ENCODE data around the gene TBC1D14.

Gene TBC1D14

GRCh38 chr4:6962211-6963041 lies 52.8 kb downstream of the TBC1D14 start:
- no peak overlapping the region for H3K4me2 ChIP-seq (ENCODE audit: low read depth, low read length, poor library complexity, severe bottlenecking)
- H3K27me3 ChIP-seq (ENCODE audit: insufficient read depth, low read length, poor library complexity, severe bottlenecking) = no peaks in the 10 kb centered on the region
- H3K4me3 ChIP-seq (ENCODE audit: low read length, poor library complexity, severe bottlenecking) = no peak overlapping the region
- H3F3A ChIP-seq (ENCODE audit: low read depth) = no peaks in the 10 kb centered on the region
- no peaks in the 10 kb centered on the region for H3K9me2 ChIP-seq (replicated peaks; ENCODE audit: low read depth, low read length)
- no peaks in the 10 kb centered on the region for H3K79me2 ChIP-seq (ENCODE audit: insufficient read depth, low read length)
- H4K20me1 ChIP-seq (ENCODE audit: insufficient read depth, low read length, poor library complexity, severe bottlenecking) = no peaks in the 10 kb centered on the region
- no peaks in the 10 kb centered on the region for H3K9me3 ChIP-seq (ENCODE audit: insufficient read depth, low read depth, low read length)
- no peaks in the 10 kb centered on the region for H3K36me3 ChIP-seq (ENCODE audit: insufficient read depth, low read length)
- no peak overlapping the region for H3K9ac ChIP-seq (ENCODE audit: low read depth, low read length, poor library complexity, severe bottlenecking)
- TF ChIP-seq CTCF (conservative IDR thresholded peaks at IDR 0.05; ENCODE audit: low read length) (no peak), EZH2phosphoT487 (IDR thresholded peaks at IDR 0.05; ENCODE audit: borderline replicate concordance) (no peak)
- no peaks in the 10 kb centered on the region for H3K4me1 ChIP-seq (ENCODE audit: insufficient read depth, low read length, poor library complexity, severe bottlenecking)
- H2AFZ ChIP-seq (ENCODE audit: low read length) = no peak overlapping the region

GRCh38 chr4:6963139-6963611 lies 53.5 kb downstream of the TBC1D14 start:
- no peaks in the 10 kb centered on the region for H3F3A ChIP-seq (ENCODE audit: low read depth)
- H3K4me3 ChIP-seq (ENCODE audit: low read length, poor library complexity, severe bottlenecking) = no peak overlapping the region
- peaks cover 7% of the 10 kb centered on the region; the same call in 1 of the 2 replicates for H3K36me3 ChIP-seq (ENCODE audit: insufficient read depth, low read length)
- no peaks in the 10 kb centered on the region for H3K9me3 ChIP-seq (ENCODE audit: insufficient read depth, low read depth, low read length)
- no peak overlapping the region for H3K9ac ChIP-seq (ENCODE audit: low read depth, low read length, poor library complexity, severe bottlenecking)
- H3K9me2 ChIP-seq (replicated peaks; ENCODE audit: low read depth, low read length) = no peaks in the 10 kb centered on the region
- no peaks in the 10 kb centered on the region for H3K79me2 ChIP-seq (ENCODE audit: insufficient read depth, low read length)
- H2AFZ ChIP-seq (ENCODE audit: low read length) = no peak overlapping the region
- H3K4me1 ChIP-seq (ENCODE audit: insufficient read depth, low read length, poor library complexity, severe bottlenecking) = no peaks in the 10 kb centered on the region
- TF ChIP-seq CTCF (conservative IDR thresholded peaks at IDR 0.05; ENCODE audit: low read length) = no peak
- TF ChIP-seq EZH2phosphoT487 (IDR thresholded peaks at IDR 0.05; ENCODE audit: borderline replicate concordance) = no peak
- H4K20me1 ChIP-seq (ENCODE audit: insufficient read depth, low read length, poor library complexity, severe bottlenecking) = no peaks in the 10 kb centered on the region
- H3K4me2 ChIP-seq (ENCODE audit: low read depth, low read length, poor library complexity, severe bottlenecking) = no peak overlapping the region
- no peaks in the 10 kb centered on the region for H3K27me3 ChIP-seq (ENCODE audit: insufficient read depth, low read length, poor library complexity, severe bottlenecking)

GRCh38 chr4:6964858-6965257 lies 55.2 kb downstream of the TBC1D14 start:
- H3K36me3 ChIP-seq (ENCODE audit: insufficient read depth, low read length) = peaks cover 11% of the 10 kb centered on the region; the same call in 1 of the 2 replicates
- H3K9ac ChIP-seq (ENCODE audit: low read depth, low read length, poor library complexity, severe bottlenecking) = no peak overlapping the region
- TF ChIP-seq CTCF (conservative IDR thresholded peaks at IDR 0.05; ENCODE audit: low read length) (no peak), EZH2phosphoT487 (IDR thresholded peaks at IDR 0.05; ENCODE audit: borderline replicate concordance) (no peak)
- no peaks in the 10 kb centered on the region for H3K27me3 ChIP-seq (ENCODE audit: insufficient read depth, low read length, poor library complexity, severe bottlenecking)
- H3K9me3 ChIP-seq (ENCODE audit: insufficient read depth, low read depth, low read length) = no peaks in the 10 kb centered on the region
- no peak overlapping the region for H3K4me3 ChIP-seq (ENCODE audit: low read length, poor library complexity, severe bottlenecking)
- H3K4me2 ChIP-seq (ENCODE audit: low read depth, low read length, poor library complexity, severe bottlenecking) = no peak overlapping the region
- no peak overlapping the region for H2AFZ ChIP-seq (ENCODE audit: low read length)
- H4K20me1 ChIP-seq (ENCODE audit: insufficient read depth, low read length, poor library complexity, severe bottlenecking) = no peaks in the 10 kb centered on the region
- no peaks in the 10 kb centered on the region for H3K79me2 ChIP-seq (ENCODE audit: insufficient read depth, low read length)
- H3K9me2 ChIP-seq (replicated peaks; ENCODE audit: low read depth, low read length) = no peaks in the 10 kb centered on the region
- no peaks in the 10 kb centered on the region for H3K4me1 ChIP-seq (ENCODE audit: insufficient read depth, low read length, poor library complexity, severe bottlenecking)
- no peaks in the 10 kb centered on the region for H3F3A ChIP-seq (ENCODE audit: low read depth)

All from Loucy (cell line).